ENCODE results near the gene MT2A.
A peak's percentile ranks its signal among the peaks of the same experiment; 100 is the strongest.

Gene MT2A

DNA sequence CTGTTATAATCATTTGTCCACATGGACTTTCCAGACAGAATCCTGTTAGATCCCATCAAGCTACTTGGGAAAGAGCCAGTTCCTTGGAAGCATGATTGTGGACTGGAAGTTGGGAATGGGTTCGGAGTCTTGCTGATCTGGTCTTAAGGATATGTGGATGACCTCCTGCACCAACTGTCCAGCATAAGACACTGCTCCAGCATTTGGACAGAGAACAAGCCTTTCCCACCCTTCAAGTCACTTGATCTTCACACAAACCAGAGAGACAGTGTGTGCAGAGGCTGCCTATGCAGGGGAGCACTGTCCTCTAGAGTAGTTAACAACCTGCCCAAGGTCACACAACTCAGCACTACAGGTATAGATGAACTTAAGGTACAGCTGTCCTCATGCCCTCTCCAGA lies 37.5 kb downstream of the MT2A start:
- Histone ChIP-seq H3K4me3 (ENCODE audit: severe bottlenecking) (no peak overlapping the region), H3K27me3 (ENCODE audit: insufficient read depth, poor library complexity, severe bottlenecking) (no peaks in the 10 kb centered on the region), H3K36me3 (ENCODE audit: low read depth) (no peaks in the 10 kb centered on the region), H3K9me3 (ENCODE audit: severe bottlenecking) (no peaks in the 10 kb centered on the region), H3K4me1 (ENCODE audit: insufficient read depth, poor library complexity, severe bottlenecking) (peaks cover 14% of the 10 kb centered on the region), H3K27ac (ENCODE audit: poor library complexity, severe bottlenecking) (no peak overlapping the region)
- no peak for TF ChIP-seq CTCF (IDR thresholded peaks at IDR 0.05; ENCODE audit: poor library complexity, severe bottlenecking)
- DNase-seq (ENCODE audit: low spot score) (no peak), ATAC-seq (ENCODE audit: low read depth) (no peak)

DNA sequence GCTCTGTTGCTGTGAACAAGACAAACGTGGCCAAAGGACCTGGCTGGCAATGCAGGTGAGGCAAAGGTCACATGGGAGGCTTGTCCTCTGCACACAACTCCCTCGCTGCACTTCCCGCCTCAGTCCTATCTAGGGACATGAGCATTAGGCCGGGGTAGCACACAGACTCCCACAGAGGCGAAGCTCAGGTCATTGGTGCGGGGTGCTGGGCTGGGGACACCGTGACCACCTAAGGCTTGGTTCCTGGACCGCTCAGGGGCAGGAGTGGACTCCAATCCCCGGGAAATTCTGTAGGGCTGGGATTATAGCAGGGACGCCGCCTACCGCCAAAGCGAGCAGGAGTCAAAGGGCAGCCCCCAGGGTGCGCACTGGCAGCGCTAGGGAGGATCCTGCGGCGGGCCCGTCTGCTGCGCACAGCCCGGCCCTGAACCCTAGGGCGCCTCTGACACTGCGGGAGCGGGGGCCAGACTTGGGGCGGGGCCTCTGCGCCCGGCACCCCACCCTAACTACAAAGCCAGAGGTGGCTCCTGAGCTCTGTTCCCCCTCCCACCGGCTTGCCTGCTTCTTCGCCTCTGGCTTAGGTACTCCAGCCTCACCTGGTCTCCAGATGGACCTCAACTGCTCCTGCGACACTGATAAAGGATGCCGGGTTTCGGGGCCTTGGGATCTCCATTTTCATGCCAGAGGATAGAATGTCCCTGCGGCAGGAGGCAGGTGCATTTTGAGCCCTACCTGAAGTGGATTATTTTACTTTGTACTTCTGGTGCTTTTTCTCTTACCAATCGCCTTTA lies 39.5 kb downstream of the MT2A start:
- H3K9me3 ChIP-seq (ENCODE audit: severe bottlenecking) = no peaks in the 10 kb centered on the region

GRCh38 chr16:56649271-56649670 lies 40.9 kb downstream of the MT2A start:
- H3K36me3 ChIP-seq (ENCODE audit: low read depth) = no peaks in the 10 kb centered on the region
- ATAC-seq (ENCODE audit: low read depth) (peak; percentile 7; the same call in 1 of the 3 replicates), DNase-seq (ENCODE audit: low spot score) (no peak)
- H3K4me1 ChIP-seq (ENCODE audit: insufficient read depth, poor library complexity, severe bottlenecking) = peaks cover 14% of the 10 kb centered on the region
- peak overlapping the region; percentile 37 for H3K27ac ChIP-seq (ENCODE audit: poor library complexity, severe bottlenecking)
- H3K27me3 ChIP-seq (ENCODE audit: insufficient read depth, poor library complexity, severe bottlenecking) = no peaks in the 10 kb centered on the region
- H3K4me3 ChIP-seq (ENCODE audit: severe bottlenecking) = no peak overlapping the region
- H3K9me3 ChIP-seq (ENCODE audit: severe bottlenecking) = no peaks in the 10 kb centered on the region
- no peak for TF ChIP-seq CTCF (IDR thresholded peaks at IDR 0.05; ENCODE audit: poor library complexity, severe bottlenecking)

More for the DNA sequence above, 39.5 kb downstream of the MT2A start:
- H3K27ac ChIP-seq (ENCODE audit: poor library complexity, severe bottlenecking) = no peak overlapping the region
- H3K27me3 ChIP-seq (ENCODE audit: insufficient read depth, poor library complexity, severe bottlenecking) = no peaks in the 10 kb centered on the region
- peaks cover 14% of the 10 kb centered on the region for H3K4me1 ChIP-seq (ENCODE audit: insufficient read depth, poor library complexity, severe bottlenecking)
- no peak overlapping the region for H3K4me3 ChIP-seq (ENCODE audit: severe bottlenecking)
- H3K36me3 ChIP-seq (ENCODE audit: low read depth) = no peaks in the 10 kb centered on the region
- DNase-seq (ENCODE audit: low spot score) (no peak), ATAC-seq (ENCODE audit: low read depth) (no peak)
- no peak for TF ChIP-seq CTCF (IDR thresholded peaks at IDR 0.05; ENCODE audit: poor library complexity, severe bottlenecking)

- no peaks in the 10 kb centered on the region for H3K36me3 ChIP-seq (ENCODE audit: low read depth)
- TF ChIP-seq CTCF (IDR thresholded peaks at IDR 0.05; ENCODE audit: poor library complexity, severe bottlenecking) = no peak
- no peaks in the 10 kb centered on the region for H3K9me3 ChIP-seq (ENCODE audit: severe bottlenecking)
- no peak overlapping the region for H3K4me3 ChIP-seq (ENCODE audit: severe bottlenecking)
- DNase-seq (ENCODE audit: low spot score) = no peak
- peak overlapping the region; percentile 37 for H3K27ac ChIP-seq (ENCODE audit: poor library complexity, severe bottlenecking)
- H3K4me1 ChIP-seq (ENCODE audit: insufficient read depth, poor library complexity, severe bottlenecking) = peaks cover 14% of the 10 kb centered on the region
- H3K27me3 ChIP-seq (ENCODE audit: insufficient read depth, poor library complexity, severe bottlenecking) = no peaks in the 10 kb centered on the region
- peak; percentile 96 for ATAC-seq (ENCODE audit: low read depth)
These were observed 41.4 kb downstream of the MT2A start for GRCh38 chr16:56649820-56650219.

GRCh38 chr16:56651586-56651985 lies 43.2 kb downstream of the MT2A start, which contains the start of gene MT1B:
MT1B (plus strand) TSS chr16:56651886; CDS start chr16:56651954, 68 bp downstream.
- Histone ChIP-seq H3K4me1 (ENCODE audit: insufficient read depth, poor library complexity, severe bottlenecking) (peaks cover 14% of the 10 kb centered on the region), H3K27ac (ENCODE audit: poor library complexity, severe bottlenecking) (no peak within 1 kb of the TSS), H3K4me3 (ENCODE audit: severe bottlenecking) (no peak within 1 kb of the TSS), H3K9me3 (ENCODE audit: severe bottlenecking) (no peaks in the 10 kb centered on the region), H3K27me3 (ENCODE audit: insufficient read depth, poor library complexity, severe bottlenecking) (no peaks in the 10 kb centered on the region), H3K36me3 (ENCODE audit: low read depth) (no peaks in the 10 kb centered on the region)
- ATAC-seq (ENCODE audit: low read depth) (no peak), DNase-seq (ENCODE audit: low spot score) (no peak)
- TF ChIP-seq CTCF (IDR thresholded peaks at IDR 0.05; ENCODE audit: poor library complexity, severe bottlenecking) = no peak
